CD8-positive, alpha-beta memory T cell (primary cell): ENCODE data around the gene CALML5. TPM values are rescaled to one million over a fixed set of nuclear protein-coding genes. Genes with fewer than 3 reads are reported as not detected.
A peak's percentile ranks its signal among the peaks of the same experiment; 100 is the strongest.

ENCODE experiments used
- CTCF ChIA-PET: fragments of 350-600 bp; sonication (Branson Sonifier 250); formaldehyde crosslinking; loops from one replicate; lab custom pipeline; 2021; ENCODE audit warnings: antibody characterized with exemption; lab: Charles Lee
- POLR2A ChIA-PET: fragments of 350-600 bp; sonication (Branson Sonifier 250); formaldehyde crosslinking; loops from one replicate; lab custom pipeline; 2021; ENCODE audit warnings: antibody characterized with exemption; lab: Charles Lee
- DNase-seq, 5 donors: peaks; one replicate each; pipeline versions ENCODE4 v3.0.0 to v3.0.0-alpha.2; 2020 to 2022; ENCODE audit warnings: mixed read lengths in 1 of 5
- H3K27ac ChIP-seq: one replicate; pipeline ENCODE4 v1.7.0; 2013; ENCODE audit warnings: low read depth, mild to moderate bottlenecking, low read length, moderate library complexity
- H3K27me3 ChIP-seq: 2 replicates; pipeline ENCODE4 v1.7.0; 2013; ENCODE audit warnings: low read length, mild to moderate bottlenecking; ENCODE audit not compliant: insufficient read depth, poor library complexity, severe bottlenecking
- H3K36me3 ChIP-seq: 2 replicates; pipeline ENCODE4 v1.7.0; 2013; ENCODE audit warnings: mild to moderate bottlenecking, low read length, moderate library complexity; ENCODE audit not compliant: insufficient read depth
- H3K4me1 ChIP-seq: 2 replicates; pipeline ENCODE4 v1.7.0; 2013; ENCODE audit warnings: mild to moderate bottlenecking, low read length, moderate library complexity; ENCODE audit not compliant: insufficient read depth
- H3K4me3 ChIP-seq: 2 replicates; pipeline ENCODE4 v1.7.0; 2013; ENCODE audit warnings: mild to moderate bottlenecking, low read length
- H3K9me3 ChIP-seq: 2 replicates; pipeline ENCODE4 v1.7.0; 2013; ENCODE audit warnings: mild to moderate bottlenecking, low read length
- H3K27ac Mint-ChIP-seq, 8 donors: one replicate each; pipeline ENCODE4 v1.8.0; 2020 to 2021; ENCODE audit warnings: mixed read lengths in 8 of 8, mild to moderate bottlenecking in 6 of 8, inconsistent platforms in 3 of 8, moderate library complexity in 3 of 8
- H3K27me3 Mint-ChIP-seq, 2 donors: one replicate each; pipeline ENCODE4 v1.8.0; 2020 to 2021; ENCODE audit warnings: mixed read lengths in 2 of 2, mild to moderate bottlenecking in 1 of 2, moderate library complexity in 1 of 2
- H3K36me3 Mint-ChIP-seq, 3 donors: one replicate each; pipeline ENCODE4 v1.8.0; 2020 to 2021; ENCODE audit warnings: mixed read lengths in 3 of 3, inconsistent platforms in 1 of 3, mild to moderate bottlenecking in 1 of 3
- H3K4me1 Mint-ChIP-seq, 3 donors: one replicate each; pipeline ENCODE4 v1.8.0; 2020 to 2021; ENCODE audit warnings: mixed read lengths in 3 of 3, inconsistent platforms in 1 of 3, mild to moderate bottlenecking in 1 of 3
- H3K4me3 Mint-ChIP-seq, 7 donors: one replicate each; pipeline ENCODE4 v1.8.0; 2020 to 2021; ENCODE audit warnings: mixed read lengths in 7 of 7, mild to moderate bottlenecking in 6 of 7, moderate library complexity in 4 of 7, inconsistent platforms in 2 of 7
- H3K9me3 Mint-ChIP-seq, 5 donors: one replicate each; pipeline ENCODE4 v1.8.0; 2020 to 2022; ENCODE audit warnings: mixed read lengths in 5 of 5, mild to moderate bottlenecking in 3 of 5, moderate library complexity in 2 of 5, inconsistent platforms in 1 of 5
- polyA plus RNA-seq: library from polyadenylated mRNA; unstranded; fragments of 300-500 nt; fragmentation: Illumina TruSeq; gene quantifications from one replicate; pipeline ENCODE4 v1.2.3, GENCODE V29; 2021
- total RNA-seq, 2 experiments: library from RNA; stranded (reverse); gene quantifications; one replicate each; pipeline ENCODE4 v1.2.3, GENCODE V29; 2021

CALML5 gene
- total and polyA plus RNA-seq, 3 experiments from 2014 or later: not detected

DNA sequence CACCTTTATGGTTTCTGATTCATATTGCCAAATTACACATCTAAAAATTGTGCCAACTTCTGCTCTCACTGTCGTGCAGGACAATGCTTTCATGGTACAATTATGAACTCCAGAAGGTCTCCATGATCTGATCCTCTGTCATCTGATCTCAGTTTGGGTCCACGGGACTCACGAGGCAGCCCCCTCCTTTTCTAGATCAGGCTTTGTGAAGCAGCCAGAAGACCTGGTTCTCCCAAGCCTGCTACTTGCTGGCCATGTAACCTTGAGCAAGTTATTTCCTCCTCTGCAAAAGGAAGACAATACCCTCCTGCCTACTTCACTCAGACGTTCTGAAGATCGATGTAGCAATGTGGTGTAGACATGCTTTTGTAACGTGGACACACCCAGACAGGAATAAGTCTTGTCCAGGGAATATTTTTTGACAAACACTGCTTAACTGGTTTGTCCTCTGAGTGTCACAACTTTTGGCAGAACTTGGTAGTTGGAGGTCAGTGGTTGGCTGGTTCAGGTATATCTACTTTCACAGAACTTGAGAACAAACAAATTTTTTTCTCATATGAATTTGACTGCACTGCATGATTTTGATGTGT is 44.9 kb upstream of the CALML5 start:
- Histone ChIP-seq H3K27ac (no peak overlapping the region), H3K4me3 (no peak overlapping the region), H3K36me3 (no peaks in the 10 kb centered on the region), H3K27me3 (no peaks in the 10 kb centered on the region), H3K9me3 (peaks cover 3% of the 10 kb centered on the region), H3K4me1 (peaks cover 14% of the 10 kb centered on the region)
- H3K4me1 Mint-ChIP-seq: no peaks in the 10 kb centered on the region
- POLR2A ChIA-PET: no interaction called here
- no peak overlapping the region for H3K4me3 Mint-ChIP-seq
- CTCF ChIA-PET: no interaction called here
- no peak overlapping the region for H3K27ac Mint-ChIP-seq
- H3K27me3 Mint-ChIP-seq: peaks cover 10 to 14% of the 10 kb centered on the region in 2 donors
- peaks cover 5 to 12% (median 9%) of the 10 kb centered on the region in 5 donors for H3K9me3 Mint-ChIP-seq
- H3K36me3 Mint-ChIP-seq: peaks cover 0 to 1% (median 0%) of the 10 kb centered on the region in 3 donors
- DNase-seq: no peak

DNA sequence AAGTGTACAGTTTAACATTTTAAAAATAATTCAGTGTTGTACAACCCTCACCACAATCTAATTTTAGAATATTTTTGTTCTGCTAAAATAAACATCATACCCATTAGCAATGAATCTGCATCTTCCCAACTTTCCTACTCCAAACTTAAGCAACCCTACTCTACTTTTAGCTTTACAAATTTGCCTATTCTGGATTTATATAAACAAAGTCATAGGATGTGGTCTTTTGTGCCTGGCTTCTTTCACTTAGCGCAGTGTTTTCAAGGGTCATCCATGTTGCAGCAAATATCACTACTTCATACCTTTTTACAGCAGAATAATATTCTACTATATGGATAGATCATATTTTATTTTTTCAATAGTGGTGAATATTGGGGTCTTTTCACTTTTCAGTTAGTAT is 44.3 kb upstream of the CALML5 start:
- Mint-ChIP-seq H3K36me3 (peaks cover 0 to 1% (median 0%) of the 10 kb centered on the region in 3 donors), H3K27me3 (peaks cover 14 to 19% of the 10 kb centered on the region in 2 donors), H3K9me3 (peaks cover 5 to 12% (median 9%) of the 10 kb centered on the region in 5 donors), H3K27ac (no peak overlapping the region), H3K4me3 (no peak overlapping the region), H3K4me1 (no peaks in the 10 kb centered on the region)
- no peak overlapping the region for H3K4me3 ChIP-seq
- H3K9me3 ChIP-seq: peaks cover 3% of the 10 kb centered on the region
- POLR2A ChIA-PET: no interaction called here
- H3K4me1 ChIP-seq: peaks cover 8% of the 10 kb centered on the region
- no peak for DNase-seq
- H3K27ac ChIP-seq: no peak overlapping the region
- H3K27me3 ChIP-seq: no peaks in the 10 kb centered on the region
- CTCF ChIA-PET: no interaction called here
- no peaks in the 10 kb centered on the region for H3K36me3 ChIP-seq

DNA sequence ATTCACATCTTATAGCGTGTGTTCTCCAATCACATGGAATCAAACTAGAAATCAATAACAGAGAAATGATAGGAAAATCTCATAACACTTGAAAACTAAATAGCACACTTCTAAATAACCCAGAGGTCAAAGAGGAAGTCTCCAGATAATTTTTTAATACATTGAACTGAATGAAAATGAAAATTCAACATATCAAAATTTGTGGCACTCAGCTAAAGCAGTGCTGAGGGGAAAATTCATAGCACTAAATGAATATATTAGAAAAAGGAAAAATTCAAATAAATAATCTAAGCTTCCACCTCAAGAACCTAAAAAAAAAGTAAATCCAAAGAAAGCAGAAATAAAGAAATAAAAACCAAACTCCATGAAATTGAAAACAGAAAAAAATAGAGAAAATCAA is 42.7 kb upstream of the CALML5 start:
- H3K9me3 Mint-ChIP-seq: peaks cover 5 to 12% (median 9%) of the 10 kb centered on the region in 5 donors
- H3K27ac Mint-ChIP-seq: no peak overlapping the region
- no peak overlapping the region for H3K4me3 ChIP-seq
- H3K4me1 Mint-ChIP-seq: no peaks in the 10 kb centered on the region
- H3K4me1 ChIP-seq: no peaks in the 10 kb centered on the region
- H3K27me3 Mint-ChIP-seq: peaks cover 17 to 19% of the 10 kb centered on the region in 2 donors
- H3K27me3 ChIP-seq: no peaks in the 10 kb centered on the region
- no peak for DNase-seq
- ChIA-PET POLR2A (no interaction called here), CTCF (no interaction called here)
- H3K4me3 Mint-ChIP-seq: no peak overlapping the region
- no peak overlapping the region for H3K27ac ChIP-seq
- peaks cover 3% of the 10 kb centered on the region for H3K9me3 ChIP-seq
- H3K36me3 ChIP-seq: no peaks in the 10 kb centered on the region
- H3K36me3 Mint-ChIP-seq: peaks cover 0 to 1% (median 0%) of the 10 kb centered on the region in 3 donors

DNA sequence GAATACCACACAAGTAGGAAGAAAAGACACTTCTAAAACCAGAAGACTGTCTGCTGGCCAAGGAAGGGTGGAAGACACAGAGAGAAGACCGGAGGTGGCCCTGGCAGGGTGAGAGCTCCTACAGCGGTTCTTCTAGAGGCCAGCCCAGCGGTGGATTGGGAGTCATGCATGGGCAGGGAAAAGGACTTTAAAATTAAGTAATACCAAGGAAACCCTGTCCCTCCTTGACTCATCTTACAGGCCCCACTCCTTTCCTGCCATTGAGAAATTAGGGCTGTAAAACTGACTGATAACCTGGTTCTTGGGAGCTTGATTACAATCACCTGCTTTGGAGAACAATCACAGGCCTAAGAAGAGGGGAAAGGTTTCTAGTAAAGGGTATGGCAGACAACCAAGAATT is 41.5 kb upstream of the CALML5 start:
- POLR2A ChIA-PET: no interaction called here
- Histone ChIP-seq H3K27ac (no peak overlapping the region), H3K4me1 (no peaks in the 10 kb centered on the region), H3K36me3 (no peaks in the 10 kb centered on the region), H3K9me3 (peaks cover 3% of the 10 kb centered on the region), H3K27me3 (no peaks in the 10 kb centered on the region), H3K4me3 (no peak overlapping the region)
- no peak overlapping the region for H3K27ac Mint-ChIP-seq
- DNase-seq: peak in 1 of 5 donors; percentile 15
- H3K36me3 Mint-ChIP-seq: peaks cover 0 to 1% (median 0%) of the 10 kb centered on the region in 3 donors
- peaks cover 5 to 12% (median 9%) of the 10 kb centered on the region in 5 donors for H3K9me3 Mint-ChIP-seq
- CTCF ChIA-PET: no interaction called here
- H3K4me3 Mint-ChIP-seq: no peak overlapping the region
- peaks cover 17 to 19% of the 10 kb centered on the region in 2 donors for H3K27me3 Mint-ChIP-seq
- no peaks in the 10 kb centered on the region for H3K4me1 Mint-ChIP-seq

DNA sequence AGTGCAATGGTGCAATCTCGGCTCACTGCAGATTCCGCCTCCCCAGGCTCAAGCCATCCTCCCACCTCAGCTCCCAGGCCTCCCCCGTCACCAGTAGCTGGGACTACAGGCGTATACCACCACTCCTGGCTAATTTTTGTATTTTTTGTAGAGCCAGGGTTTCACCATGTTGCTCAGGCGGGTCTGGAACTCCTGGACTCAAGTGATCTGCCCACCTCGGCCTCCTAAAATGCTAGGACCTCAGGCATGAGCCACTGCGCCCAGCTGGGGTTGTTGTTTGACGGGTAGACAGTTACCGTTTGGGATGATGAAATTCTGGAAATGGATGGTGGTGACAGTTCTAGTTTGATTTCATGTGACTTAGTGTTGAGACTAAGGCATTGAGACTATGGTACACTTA is 40.7 kb upstream of the CALML5 start:
- Mint-ChIP-seq H3K27ac (no peak overlapping the region), H3K4me3 (no peak overlapping the region), H3K4me1 (no peaks in the 10 kb centered on the region), H3K36me3 (peaks cover 0 to 1% (median 0%) of the 10 kb centered on the region in 3 donors), H3K27me3 (peaks cover 17 to 19% of the 10 kb centered on the region in 2 donors), H3K9me3 (peaks cover 5 to 12% (median 9%) of the 10 kb centered on the region in 5 donors)
- Histone ChIP-seq H3K27ac (no peak overlapping the region), H3K36me3 (no peaks in the 10 kb centered on the region), H3K9me3 (peaks cover 3% of the 10 kb centered on the region), H3K4me1 (no peaks in the 10 kb centered on the region), H3K4me3 (no peak overlapping the region), H3K27me3 (no peaks in the 10 kb centered on the region)
- ChIA-PET CTCF (no interaction called here), POLR2A (no interaction called here)
- DNase-seq: no peak

DNA sequence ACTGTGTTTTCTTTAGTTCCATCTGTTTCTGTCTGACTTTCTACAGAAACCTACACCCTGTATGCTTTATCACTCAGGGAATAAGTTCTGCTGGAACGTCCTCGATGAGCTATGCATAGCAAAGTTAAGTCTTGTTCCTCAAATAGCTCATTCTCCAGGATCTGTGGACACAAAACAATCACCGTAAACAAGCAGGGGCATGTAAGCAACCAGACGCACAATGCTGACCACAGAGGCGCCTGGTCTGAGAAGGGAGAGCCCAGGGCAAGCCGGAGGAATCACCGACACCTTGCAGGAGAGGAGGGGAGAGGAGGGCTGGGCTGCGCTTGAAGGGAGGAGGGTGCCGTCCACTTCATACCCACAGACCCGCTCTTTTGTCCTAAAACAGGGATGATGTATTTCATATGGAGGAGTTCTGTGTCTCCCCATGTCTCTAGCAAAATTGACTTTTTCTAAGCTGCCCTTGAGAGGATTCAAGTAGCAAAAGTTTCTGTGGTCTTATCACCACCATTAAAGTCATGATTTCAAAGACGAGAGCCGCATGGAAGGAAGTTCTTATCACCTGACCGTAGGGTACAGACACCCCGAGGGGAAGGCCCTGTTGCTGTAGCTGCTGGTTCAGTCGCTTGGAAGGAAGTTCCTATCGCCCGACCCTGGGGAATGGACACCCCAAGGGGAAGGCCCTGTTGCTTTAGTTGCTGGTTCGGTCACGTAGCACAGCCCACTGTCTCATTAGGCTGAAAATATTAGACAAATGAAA is 39.7 kb upstream of the CALML5 start:
- H3K27me3 ChIP-seq: no peaks in the 10 kb centered on the region
- no peak for DNase-seq
- H3K4me3 Mint-ChIP-seq: no peak overlapping the region
- H3K4me3 ChIP-seq: no peak overlapping the region
- H3K36me3 ChIP-seq: no peaks in the 10 kb centered on the region
- ChIA-PET POLR2A (no interaction called here), CTCF (no interaction called here)
- no peak overlapping the region for H3K27ac Mint-ChIP-seq
- H3K4me1 Mint-ChIP-seq: no peaks in the 10 kb centered on the region
- H3K27me3 Mint-ChIP-seq: peaks cover 17 to 19% of the 10 kb centered on the region in 2 donors
- peak overlapping the region; percentile 1 for H3K27ac ChIP-seq
- H3K4me1 ChIP-seq: no peaks in the 10 kb centered on the region
- H3K9me3 Mint-ChIP-seq: peaks cover 5 to 12% (median 8%) of the 10 kb centered on the region in 5 donors
- H3K36me3 Mint-ChIP-seq: peaks cover 0 to 1% (median 0%) of the 10 kb centered on the region in 3 donors
- H3K9me3 ChIP-seq: peaks cover 3% of the 10 kb centered on the region

DNA sequence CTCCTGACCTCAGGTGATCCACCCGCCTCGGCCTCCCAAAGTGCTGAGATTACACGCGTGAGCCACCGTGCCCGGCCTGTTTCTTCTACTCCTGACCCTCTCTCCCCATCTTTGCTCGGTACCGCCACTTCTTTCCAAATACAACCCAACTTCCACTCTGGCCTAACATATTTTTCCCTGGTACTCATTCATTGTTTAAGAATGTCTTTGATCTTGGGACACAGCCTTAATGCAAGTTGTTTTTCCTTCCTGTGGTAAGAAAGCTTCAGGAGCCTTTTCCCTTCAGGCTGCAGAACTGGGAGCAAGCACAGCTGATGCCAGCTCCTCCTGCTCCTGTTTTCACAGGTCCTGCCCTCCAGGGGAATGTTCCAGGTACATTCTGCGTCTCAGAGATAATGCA is 39.1 kb upstream of the CALML5 start:
- H3K27me3 Mint-ChIP-seq: peaks cover 17 to 19% of the 10 kb centered on the region in 2 donors
- CTCF ChIA-PET: no interaction called here
- peaks cover 5 to 12% (median 6%) of the 10 kb centered on the region in 5 donors for H3K9me3 Mint-ChIP-seq
- peaks cover 0 to 1% (median 0%) of the 10 kb centered on the region in 3 donors for H3K36me3 Mint-ChIP-seq
- Histone ChIP-seq H3K4me1 (no peaks in the 10 kb centered on the region), H3K27ac (no peak overlapping the region), H3K27me3 (no peaks in the 10 kb centered on the region), H3K36me3 (no peaks in the 10 kb centered on the region), H3K9me3 (peaks cover 3% of the 10 kb centered on the region), H3K4me3 (no peak overlapping the region)
- no peak overlapping the region for H3K4me3 Mint-ChIP-seq
- no peak for DNase-seq
- H3K4me1 Mint-ChIP-seq: no peaks in the 10 kb centered on the region
- POLR2A ChIA-PET: no interaction called here
- peak overlapping the region in 1 of 8 donors; percentile 62 for H3K27ac Mint-ChIP-seq

DNA sequence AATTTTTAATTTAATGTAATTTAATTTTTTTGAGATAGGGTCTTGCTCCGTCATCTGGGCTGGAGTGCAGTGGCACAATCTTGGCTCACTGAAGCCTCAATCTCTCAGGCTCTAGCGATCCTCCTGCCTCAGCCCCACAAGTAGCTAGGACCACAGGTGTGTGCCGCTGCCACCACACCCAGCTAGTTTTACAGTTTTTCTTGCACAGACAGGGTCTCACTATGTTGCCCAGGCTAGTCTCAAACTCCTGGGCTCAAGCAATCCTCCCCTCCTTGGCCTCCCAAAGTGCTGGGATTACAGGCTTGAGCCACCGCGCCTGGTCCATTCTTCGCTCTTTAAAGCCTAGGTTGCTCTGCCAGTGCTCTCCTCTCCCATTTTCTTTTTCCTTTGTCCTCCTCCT is 38.3 kb upstream of the CALML5 start:
- Mint-ChIP-seq H3K9me3 (peaks cover 2 to 11% (median 6%) of the 10 kb centered on the region in 5 donors), H3K36me3 (peaks cover 0 to 1% (median 0%) of the 10 kb centered on the region in 3 donors), H3K27me3 (peaks cover 17 to 19% of the 10 kb centered on the region in 2 donors), H3K4me3 (no peak overlapping the region), H3K4me1 (no peaks in the 10 kb centered on the region), H3K27ac (no peak overlapping the region)
- ChIA-PET CTCF (no interaction called here), POLR2A (no interaction called here)
- H3K4me1 ChIP-seq: no peaks in the 10 kb centered on the region
- DNase-seq: no peak
- H3K9me3 ChIP-seq: peaks cover 1% of the 10 kb centered on the region
- no peaks in the 10 kb centered on the region for H3K36me3 ChIP-seq
- H3K27ac ChIP-seq: no peak overlapping the region
- H3K27me3 ChIP-seq: no peaks in the 10 kb centered on the region
- H3K4me3 ChIP-seq: no peak overlapping the region
